GM18907 (cell line): ENCODE results near the gene NSG1.

ENCODE experiments used
- ATAC-seq: cut with Tn5 transposase; IDR thresholded peaks from one replicate; pipeline ENCODE4 v1.9.1; 2021; ENCODE audit warnings: mild to moderate bottlenecking, moderate library complexity; ENCODE audit not compliant: unreplicated experiment

The NSG1 gene

GRCh38 chr4:4395849-4396627 is 9.1 kb downstream of the NSG1 start:
- ATAC-seq = peak; percentile 76

- no peak for ATAC-seq
Observed at GRCh38 chr4:4396628-4397440, 9.9 kb downstream of the NSG1 start.

GRCh38 chr4:4397441-4397819 is 10.5 kb downstream of the NSG1 start:
- ATAC-seq = no peak

- no peak for ATAC-seq
Observed at GRCh38 chr4:4398430-4398829, 11.5 kb downstream of the NSG1 start.

GRCh38 chr4:4401036-4401435 is 14.1 kb downstream of the NSG1 start:
- ATAC-seq = no peak

- ATAC-seq = no peak
Observed at GRCh38 chr4:4402966-4403365, 16.1 kb downstream of the NSG1 start.

- no peak for ATAC-seq
Observed at GRCh38 chr4:4405358-4405962, 18.6 kb downstream of the NSG1 start.

GRCh38 chr4:4406455-4407298 is 19.8 kb downstream of the NSG1 start:
- no peak for ATAC-seq

GRCh38 chr4:4407299-4408131 is 20.6 kb downstream of the NSG1 start:
- ATAC-seq = no peak

GRCh38 chr4:4408132-4408523 is 21.2 kb downstream of the NSG1 start:
- no peak for ATAC-seq

GRCh38 chr4:4408576-4409335 is 21.9 kb downstream of the NSG1 start:
- no peak for ATAC-seq

- no peak for ATAC-seq
Observed at GRCh38 chr4:4409416-4410115, 22.7 kb downstream of the NSG1 start.

- no peak for ATAC-seq
Observed at GRCh38 chr4:4410271-4410670, 23.4 kb downstream of the NSG1 start.

GRCh38 chr4:4411906-4412305 is 25.0 kb downstream of the NSG1 start:
- ATAC-seq = no peak

GRCh38 chr4:4412641-4413372 is 25.9 kb downstream of the NSG1 start:
- ATAC-seq = no peak

GRCh38 chr4:4413373-4413725 is 26.4 kb downstream of the NSG1 start:
- no peak for ATAC-seq

GRCh38 chr4:4413806-4414205 is 26.9 kb downstream of the NSG1 start:
- no peak for ATAC-seq

GRCh38 chr4:4415107-4415805 is 28.4 kb downstream of the NSG1 start:
- no peak for ATAC-seq
